ENCODE results near the gene AOAH. TPM values are rescaled to one million over a fixed set of nuclear protein-coding genes. Genes with fewer than 3 reads are reported as not detected.

Gene AOAH
- total and polyA plus RNA-seq, 11 donors, result 0.65 to 42.0 (median 1.8) TPM

DNA sequence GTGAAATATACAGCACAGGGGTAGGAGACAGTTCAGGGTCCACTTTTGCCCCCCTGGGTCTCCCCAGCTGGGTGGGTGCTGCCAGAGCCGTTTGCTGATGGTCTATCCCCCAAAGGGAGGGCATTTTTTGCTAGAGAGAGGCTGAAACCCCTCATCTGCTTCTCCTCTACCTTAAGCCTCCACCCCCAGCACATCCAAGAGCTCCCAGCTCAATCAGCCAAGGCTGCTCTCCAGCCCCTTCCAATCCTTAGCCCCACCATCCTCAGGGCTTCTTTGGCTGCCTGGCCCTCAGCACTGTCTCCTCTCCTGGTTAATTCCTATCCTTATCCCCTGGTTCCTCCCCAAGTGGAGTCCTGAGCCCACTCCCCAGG lies 153.1 kb downstream of the AOAH start:
- no peak overlapping the region for H3K27ac ChIP-seq
- ATAC-seq (no peak), DNase-seq (no peak)
- WGBS, 4 donors, result 0 to 3% (median 0%) methylated on average over 1 of the region's 1 CpG
- H3K4me3 ChIP-seq, result no peak overlapping the region
- no peaks in the 10 kb centered on the region for H3K27me3 ChIP-seq
- peaks cover 0 to 9% (median 0%) of the 10 kb centered on the region in 12 donors for H3K4me1 ChIP-seq
- TF ChIP-seq POLR2A (IDR thresholded peaks at IDR 0.05), result no peak
- TF ChIP-seq, protein P1, sequence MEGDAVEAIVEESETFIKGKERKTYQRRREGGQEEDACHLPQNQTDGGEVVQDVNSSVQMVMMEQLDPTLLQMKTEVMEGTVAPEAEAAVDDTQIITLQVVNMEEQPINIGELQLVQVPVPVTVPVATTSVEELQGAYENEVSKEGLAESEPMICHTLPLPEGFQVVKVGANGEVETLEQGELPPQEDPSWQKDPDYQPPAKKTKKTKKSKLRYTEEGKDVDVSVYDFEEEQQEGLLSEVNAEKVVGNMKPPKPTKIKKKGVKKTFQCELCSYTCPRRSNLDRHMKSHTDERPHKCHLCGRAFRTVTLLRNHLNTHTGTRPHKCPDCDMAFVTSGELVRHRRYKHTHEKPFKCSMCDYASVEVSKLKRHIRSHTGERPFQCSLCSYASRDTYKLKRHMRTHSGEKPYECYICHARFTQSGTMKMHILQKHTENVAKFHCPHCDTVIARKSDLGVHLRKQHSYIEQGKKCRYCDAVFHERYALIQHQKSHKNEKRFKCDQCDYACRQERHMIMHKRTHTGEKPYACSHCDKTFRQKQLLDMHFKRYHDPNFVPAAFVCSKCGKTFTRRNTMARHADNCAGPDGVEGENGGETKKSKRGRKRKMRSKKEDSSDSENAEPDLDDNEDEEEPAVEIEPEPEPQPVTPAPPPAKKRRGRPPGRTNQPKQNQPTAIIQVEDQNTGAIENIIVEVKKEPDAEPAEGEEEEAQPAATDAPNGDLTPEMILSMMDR (IDR thresholded peaks at IDR 0.05), result no peak
- H3K36me3 ChIP-seq, result peaks cover 0 to 5% (median 0%) of the 10 kb centered on the region in 9 donors
- peaks cover 0 to 2% (median 0%) of the 10 kb centered on the region in 12 donors for H3K9me3 ChIP-seq
- intact Hi-C loops (cut with DNase I), result no loop called here

DNA sequence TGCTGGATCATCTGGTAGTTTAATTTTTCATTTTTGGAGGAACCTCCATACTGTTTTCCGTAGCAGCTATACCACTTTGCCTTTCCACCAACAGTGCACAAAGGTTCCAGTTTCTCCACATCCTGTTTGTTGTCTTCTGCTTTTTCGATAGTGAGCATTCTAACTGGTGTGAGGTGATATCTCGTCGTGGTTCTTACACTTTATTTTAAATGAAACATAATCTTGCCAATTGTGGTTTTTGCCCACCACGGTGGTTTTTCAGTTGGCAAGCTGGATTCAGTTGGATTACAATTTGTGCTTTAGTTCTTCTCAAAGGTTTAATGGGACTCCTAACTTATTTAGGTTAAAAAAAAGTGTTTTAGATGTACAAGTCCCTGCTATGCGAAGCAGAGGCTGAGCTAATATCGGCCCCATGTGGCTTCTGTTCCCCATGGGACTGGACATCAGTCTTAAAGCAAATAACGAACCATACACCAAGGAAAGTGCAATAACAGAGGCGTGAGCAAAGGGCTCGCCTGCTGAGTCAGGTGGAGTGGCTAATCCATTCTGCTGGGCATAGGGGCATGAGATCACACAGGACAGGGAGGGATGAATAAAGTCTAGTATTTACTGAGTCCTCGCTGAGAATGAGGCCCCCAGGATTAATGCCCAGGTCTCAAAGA lies 153.6 kb downstream of the AOAH start:
- H3K4me3 ChIP-seq, result no peak overlapping the region
- H3K9me3 ChIP-seq, result no peaks in the 10 kb centered on the region
- no peak for DNase-seq
- peaks cover 0 to 14% (median 0%) of the 10 kb centered on the region in 12 donors for H3K4me1 ChIP-seq
- WGBS, 4 donors, result 78 to 86% (median 85%) methylated on average over 11 of the region's 11 CpGs
- H3K27ac ChIP-seq, result no peak overlapping the region
- no peak for ATAC-seq
- no peak for TF ChIP-seq POLR2A (IDR thresholded peaks at IDR 0.05)
- TF ChIP-seq, protein P1 (IDR thresholded peaks at IDR 0.05), result no peak
- peaks cover 0 to 5% (median 0%) of the 10 kb centered on the region in 9 donors for H3K36me3 ChIP-seq
- no peaks in the 10 kb centered on the region for H3K27me3 ChIP-seq
- intact Hi-C loops (cut with DNase I), result no loop called here

DNA sequence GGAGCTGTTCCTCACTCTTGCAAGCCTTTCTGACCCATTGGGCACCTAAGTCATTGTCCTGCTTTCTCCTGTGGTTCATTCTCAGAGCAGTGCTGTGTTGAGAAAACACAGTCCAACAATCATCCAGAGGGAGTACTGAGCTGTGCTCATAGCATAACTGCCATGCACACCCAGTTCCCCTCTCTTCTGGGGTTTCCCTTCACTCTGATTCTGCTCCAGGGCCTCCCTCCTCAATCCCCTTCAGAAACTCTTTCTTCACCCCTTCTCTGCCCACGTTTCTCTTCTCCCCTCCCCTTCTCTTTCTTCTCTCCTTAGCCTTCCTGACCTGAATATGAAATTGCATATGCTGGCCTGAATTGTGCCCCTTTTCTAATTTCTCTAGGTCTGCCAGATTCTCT lies 155.8 kb downstream of the AOAH start:
- no peak overlapping the region for H3K4me3 ChIP-seq
- H3K36me3 ChIP-seq, result no peaks in the 10 kb centered on the region
- no peak for ATAC-seq
- peaks cover 0 to 28% (median 2%) of the 10 kb centered on the region in 12 donors for H3K4me1 ChIP-seq
- TF ChIP-seq POLR2A (IDR thresholded peaks at IDR 0.05), result no peak
- TF ChIP-seq, protein P1 (IDR thresholded peaks at IDR 0.05), result no peak
- 32 to 64% (median 42%) methylated on average over 1 of the region's 1 CpG for WGBS, 4 donors
- no peaks in the 10 kb centered on the region for H3K27me3 ChIP-seq
- H3K27ac ChIP-seq, result no peak overlapping the region
- no peak for DNase-seq
- no peaks in the 10 kb centered on the region for H3K9me3 ChIP-seq
- intact Hi-C loops (cut with DNase I), result no loop called here

DNA sequence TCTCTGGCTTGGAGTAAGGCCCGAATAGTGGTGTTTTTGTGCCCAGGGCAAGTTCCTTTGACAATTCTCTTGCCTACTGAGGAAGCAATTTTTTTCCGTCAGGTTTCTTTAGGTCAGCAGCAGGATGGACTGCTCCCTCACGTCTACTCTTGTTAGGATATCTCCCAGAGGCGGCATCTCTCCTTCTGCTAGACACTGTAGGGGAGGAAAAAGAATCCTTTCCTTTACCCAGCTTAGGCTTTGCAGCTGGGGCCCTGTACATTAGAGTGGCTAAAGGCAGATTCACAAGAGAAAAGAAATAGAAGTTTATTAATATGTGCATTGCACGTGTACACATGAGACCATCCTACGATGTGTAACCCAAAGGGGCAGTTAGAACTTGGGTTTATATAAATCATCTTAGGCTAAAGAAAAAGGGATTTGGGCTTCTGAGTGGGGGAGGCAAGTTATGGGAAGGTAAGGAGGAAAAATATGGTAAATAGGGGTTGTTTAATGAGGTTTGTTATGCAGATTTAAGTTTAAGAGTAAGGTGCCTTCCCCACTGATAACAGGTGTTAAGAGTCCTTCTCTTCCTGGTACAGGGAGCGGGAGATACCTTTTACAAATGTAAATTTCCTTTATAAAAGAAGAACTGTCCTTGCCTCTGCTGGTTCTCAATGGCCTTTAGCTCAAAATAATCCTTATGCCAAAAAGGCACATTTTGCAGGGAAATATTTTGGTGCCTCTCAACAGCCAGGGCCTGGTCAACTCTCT lies 156.4 kb downstream of the AOAH start:
- intact Hi-C loops (cut with DNase I), result no loop called here
- Histone ChIP-seq H3K9me3 (no peaks in the 10 kb centered on the region), H3K27ac (no peak overlapping the region), H3K36me3 (no peaks in the 10 kb centered on the region), H3K27me3 (no peaks in the 10 kb centered on the region), H3K4me3 (no peak overlapping the region), H3K4me1 (peaks cover 0 to 30% (median 2%) of the 10 kb centered on the region in 12 donors)
- DNase-seq (no peak), ATAC-seq (no peak)
- WGBS, 4 donors, result 82 to 89% (median 84%) methylated on average over 7 of the region's 7 CpGs
- TF ChIP-seq, protein P1 (IDR thresholded peaks at IDR 0.05), result no peak
- no peak for TF ChIP-seq POLR2A (IDR thresholded peaks at IDR 0.05)

Data from heart left ventricle (tissue), 16 donors.